ENCODE results near the gene ERP29.

DNA sequence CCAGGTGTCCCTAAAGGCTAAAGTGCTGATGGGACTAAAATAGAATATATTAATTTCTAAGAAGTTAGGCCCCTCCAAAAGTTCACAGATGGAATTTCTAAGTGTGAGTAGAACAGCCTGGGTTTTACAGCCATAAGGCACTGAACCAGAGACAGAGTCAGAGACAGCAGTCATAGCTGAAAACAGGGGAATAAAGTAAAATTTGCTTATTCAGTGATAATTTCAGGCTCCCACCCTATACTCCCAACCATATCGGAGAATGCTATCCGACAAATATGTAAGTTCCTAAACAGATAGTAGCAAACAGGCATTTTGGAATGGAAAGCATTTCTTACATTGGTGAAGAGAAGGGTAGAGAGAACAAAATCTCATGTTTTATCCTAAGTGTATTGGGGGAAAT lies 50.0 kb downstream of the ERP29 start:
- TF ChIP-seq, protein P1, sequence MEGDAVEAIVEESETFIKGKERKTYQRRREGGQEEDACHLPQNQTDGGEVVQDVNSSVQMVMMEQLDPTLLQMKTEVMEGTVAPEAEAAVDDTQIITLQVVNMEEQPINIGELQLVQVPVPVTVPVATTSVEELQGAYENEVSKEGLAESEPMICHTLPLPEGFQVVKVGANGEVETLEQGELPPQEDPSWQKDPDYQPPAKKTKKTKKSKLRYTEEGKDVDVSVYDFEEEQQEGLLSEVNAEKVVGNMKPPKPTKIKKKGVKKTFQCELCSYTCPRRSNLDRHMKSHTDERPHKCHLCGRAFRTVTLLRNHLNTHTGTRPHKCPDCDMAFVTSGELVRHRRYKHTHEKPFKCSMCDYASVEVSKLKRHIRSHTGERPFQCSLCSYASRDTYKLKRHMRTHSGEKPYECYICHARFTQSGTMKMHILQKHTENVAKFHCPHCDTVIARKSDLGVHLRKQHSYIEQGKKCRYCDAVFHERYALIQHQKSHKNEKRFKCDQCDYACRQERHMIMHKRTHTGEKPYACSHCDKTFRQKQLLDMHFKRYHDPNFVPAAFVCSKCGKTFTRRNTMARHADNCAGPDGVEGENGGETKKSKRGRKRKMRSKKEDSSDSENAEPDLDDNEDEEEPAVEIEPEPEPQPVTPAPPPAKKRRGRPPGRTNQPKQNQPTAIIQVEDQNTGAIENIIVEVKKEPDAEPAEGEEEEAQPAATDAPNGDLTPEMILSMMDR (conservative IDR thresholded peaks at IDR 0.05; ENCODE audit: low read depth, low read length): no peak
- TF ChIP-seq EZH2 (IDR thresholded peaks at IDR 0.05; ENCODE audit: low read length, unreplicated experiment): no peak

Measured in PC-3 (cell line).